ENCODE data around the gene TM7SF2.
A peak's percentile ranks its signal among the peaks of the same experiment; 100 is the strongest.
"Not testable (repeated sequence)": the region's sequence is repeated elsewhere in the genome, so short reads cannot be mapped to it uniquely, and the experiment has no call there.

The TM7SF2 gene

GRCh38 chr11:65129649-65130441 lies 18.2 kb downstream of the TM7SF2 start:
- no peak for DNase-seq (ENCODE audit: low read depth in 2 of 2)

- DNase-seq (ENCODE audit: low read depth in 2 of 2) = no peak
These were observed 19.2 kb downstream of the TM7SF2 start for GRCh38 chr11:65130631-65131416.

GRCh38 chr11:65131417-65131776 lies 19.7 kb downstream of the TM7SF2 start:
- DNase-seq (ENCODE audit: low read depth in 2 of 2) = no peak

- DNase-seq (ENCODE audit: low read depth in 2 of 2) = no peak
These were observed 20.2 kb downstream of the TM7SF2 start for GRCh38 chr11:65131895-65132237.

GRCh38 chr11:65132238-65132987 lies 20.7 kb downstream of the TM7SF2 start:
- DNase-seq (ENCODE audit: low read depth in 2 of 2) = no peak

- no peak for DNase-seq (ENCODE audit: low read depth in 2 of 2)
These were observed 21.5 kb downstream of the TM7SF2 start for GRCh38 chr11:65132988-65133700.

- DNase-seq (ENCODE audit: low read depth in 2 of 2) = no peak
These were observed 22.1 kb downstream of the TM7SF2 start for GRCh38 chr11:65133724-65134123.

- peak; percentile 84 to 89 for DNase-seq (ENCODE audit: low read depth in 2 of 2)
These were observed 22.7 kb downstream of the TM7SF2 start, which contains the start of gene SYVN1 for GRCh38 chr11:65134240-65134951. Gene SYVN1 (minus strand): TSS chr11:65134519. CDS start chr11:65133601, 918 bp downstream.

GRCh38 chr11:65134952-65135632 lies 23.4 kb downstream of the TM7SF2 start:
- peak; percentile 65 to 76 for DNase-seq (ENCODE audit: low read depth in 2 of 2)

GRCh38 chr11:65135633-65136145 lies 24.0 kb downstream of the TM7SF2 start:
- DNase-seq (ENCODE audit: low read depth in 2 of 2) = no peak

- DNase-seq (ENCODE audit: low read depth in 2 of 2) = no peak
These were observed 24.9 kb downstream of the TM7SF2 start for GRCh38 chr11:65136515-65137096.

- no peak for DNase-seq (ENCODE audit: low read depth in 2 of 2)
These were observed 30.3 kb downstream of the TM7SF2 start for GRCh38 chr11:65141896-65142494.

GRCh38 chr11:65147352-65148075 lies 35.8 kb downstream of the TM7SF2 start:
- DNase-seq (ENCODE audit: low read depth in 2 of 2) = no peak

GRCh38 chr11:65148657-65149056 lies 37.0 kb downstream of the TM7SF2 start:
- no peak for DNase-seq (ENCODE audit: low read depth in 2 of 2)

- DNase-seq (ENCODE audit: low read depth in 2 of 2) = not testable (repeated sequence)
These were observed 38.4 kb downstream of the TM7SF2 start for GRCh38 chr11:65150131-65150508.

- DNase-seq (ENCODE audit: low read depth in 2 of 2) = no peak
These were observed 39.0 kb downstream of the TM7SF2 start for GRCh38 chr11:65150509-65151299.

- no peak for DNase-seq (ENCODE audit: low read depth in 2 of 2)
These were observed 39.7 kb downstream of the TM7SF2 start for GRCh38 chr11:65151331-65151899.

GRCh38 chr11:65152122-65152521 lies 40.5 kb downstream of the TM7SF2 start:
- DNase-seq (ENCODE audit: low read depth in 2 of 2) = no peak
